ENCODE data around the gene NHSL1.

NHSL1 gene, protein sequence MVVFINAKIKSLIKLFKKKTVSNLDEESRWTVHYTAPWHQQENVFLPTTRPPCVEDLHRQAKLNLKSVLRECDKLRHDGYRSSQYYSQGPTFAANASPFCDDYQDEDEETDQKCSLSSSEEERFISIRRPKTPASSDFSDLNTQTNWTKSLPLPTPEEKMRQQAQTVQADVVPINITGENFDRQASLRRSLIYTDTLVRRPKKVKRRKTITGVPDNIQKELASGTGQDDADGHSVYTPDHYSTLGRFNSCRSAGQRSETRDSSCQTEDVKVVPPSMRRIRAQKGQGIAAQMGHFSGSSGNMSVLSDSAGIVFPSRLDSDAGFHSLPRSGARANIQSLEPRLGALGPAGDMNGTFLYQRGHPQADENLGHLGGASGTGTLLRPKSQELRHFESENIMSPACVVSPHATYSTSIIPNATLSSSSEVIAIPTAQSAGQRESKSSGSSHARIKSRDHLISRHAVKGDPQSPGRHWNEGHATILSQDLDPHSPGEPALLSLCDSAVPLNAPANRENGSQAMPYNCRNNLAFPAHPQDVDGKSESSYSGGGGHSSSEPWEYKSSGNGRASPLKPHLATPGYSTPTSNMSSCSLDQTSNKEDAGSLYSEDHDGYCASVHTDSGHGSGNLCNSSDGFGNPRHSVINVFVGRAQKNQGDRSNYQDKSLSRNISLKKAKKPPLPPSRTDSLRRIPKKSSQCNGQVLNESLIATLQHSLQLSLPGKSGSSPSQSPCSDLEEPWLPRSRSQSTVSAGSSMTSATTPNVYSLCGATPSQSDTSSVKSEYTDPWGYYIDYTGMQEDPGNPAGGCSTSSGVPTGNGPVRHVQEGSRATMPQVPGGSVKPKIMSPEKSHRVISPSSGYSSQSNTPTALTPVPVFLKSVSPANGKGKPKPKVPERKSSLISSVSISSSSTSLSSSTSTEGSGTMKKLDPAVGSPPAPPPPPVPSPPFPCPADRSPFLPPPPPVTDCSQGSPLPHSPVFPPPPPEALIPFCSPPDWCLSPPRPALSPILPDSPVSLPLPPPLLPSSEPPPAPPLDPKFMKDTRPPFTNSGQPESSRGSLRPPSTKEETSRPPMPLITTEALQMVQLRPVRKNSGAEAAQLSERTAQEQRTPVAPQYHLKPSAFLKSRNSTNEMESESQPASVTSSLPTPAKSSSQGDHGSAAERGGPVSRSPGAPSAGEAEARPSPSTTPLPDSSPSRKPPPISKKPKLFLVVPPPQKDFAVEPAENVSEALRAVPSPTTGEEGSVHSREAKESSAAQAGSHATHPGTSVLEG (N-terminal part only)

GRCh38 chr6:138499303-138500018 lies at the start of gene NHSL1:
TSS of gene NHSL1 (minus strand) at chr6:138499494. CDS start at chr6:138499290, 204 bp downstream.
- TF ChIP-seq CTCF (IDR thresholded peaks at IDR 0.05; ENCODE audit: extremely low read depth, missing control alignments), result no peak
- DNase-seq (ENCODE audit: low spot score), result peak; percentile 33

- TF ChIP-seq CTCF (IDR thresholded peaks at IDR 0.05; ENCODE audit: extremely low read depth, missing control alignments), result no peak
- peak; percentile 10 for DNase-seq (ENCODE audit: low spot score)
Observed at GRCh38 chr6:138546733-138547185, 47.5 kb upstream of the NHSL1 start.

- TF ChIP-seq CTCF (IDR thresholded peaks at IDR 0.05; ENCODE audit: extremely low read depth, missing control alignments), result no peak
- no peak for DNase-seq (ENCODE audit: low spot score)
Observed at GRCh38 chr6:138545621-138545980, 46.3 kb upstream of the NHSL1 start.

GRCh38 chr6:138544501-138544900 lies 45.2 kb upstream of the NHSL1 start:
- no peak for TF ChIP-seq CTCF (IDR thresholded peaks at IDR 0.05; ENCODE audit: extremely low read depth, missing control alignments)
- DNase-seq (ENCODE audit: low spot score), result no peak

- no peak for DNase-seq (ENCODE audit: low spot score)
- no peak for TF ChIP-seq CTCF (IDR thresholded peaks at IDR 0.05; ENCODE audit: extremely low read depth, missing control alignments)
Observed at GRCh38 chr6:138543657-138544056, 44.4 kb upstream of the NHSL1 start.

DNA sequence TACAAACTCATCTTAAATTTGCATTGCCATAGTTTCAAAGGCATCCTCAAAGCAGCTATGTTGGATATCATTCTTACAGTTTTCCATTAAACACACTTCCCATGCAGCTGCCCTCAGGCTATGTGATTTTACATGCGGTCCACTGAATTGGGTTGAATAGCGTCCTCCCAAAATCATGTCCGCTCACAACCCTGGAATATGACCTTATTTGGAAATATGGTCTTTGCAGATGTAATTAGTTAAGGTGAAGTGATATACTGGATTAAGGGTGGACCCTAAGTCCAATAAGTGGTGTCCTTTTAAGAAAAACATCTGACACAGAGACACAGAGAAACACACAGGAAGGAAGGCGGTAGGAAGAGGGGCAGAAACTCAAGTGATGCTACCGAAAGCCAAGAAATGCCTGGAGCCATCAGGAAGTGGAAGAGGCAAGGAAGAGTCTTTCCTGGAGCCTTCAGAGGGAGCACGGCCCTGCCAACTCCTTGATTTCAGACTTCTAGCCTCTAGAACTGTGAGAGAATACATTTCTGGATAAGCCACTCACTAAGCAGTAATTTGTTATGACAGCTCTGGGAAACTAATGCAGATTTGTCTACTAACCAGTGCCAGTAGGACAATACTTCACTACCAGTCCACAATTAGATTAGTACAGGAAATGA lies 42.7 kb upstream of the NHSL1 start:
- DNase-seq (ENCODE audit: low spot score), result no peak
- TF ChIP-seq CTCF (IDR thresholded peaks at IDR 0.05; ENCODE audit: extremely low read depth, missing control alignments), result no peak
